ENCODE results near the gene TFDP1.

The TFDP1 gene

GRCh38 chr13:113597391-113598080, 13.0 kb downstream of the TFDP1 start:
- no peak for DNase-seq (ENCODE audit: low read depth)

- no peak for DNase-seq (ENCODE audit: low read depth)
These were observed 13.5 kb downstream of the TFDP1 start for GRCh38 chr13:113598081-113598410.

- no peak for DNase-seq (ENCODE audit: low read depth)
These were observed 13.9 kb downstream of the TFDP1 start for GRCh38 chr13:113598481-113598880.

- no peak for DNase-seq (ENCODE audit: low read depth)
These were observed 14.8 kb downstream of the TFDP1 start for GRCh38 chr13:113599391-113599790.

GRCh38 chr13:113601166-113602070, 16.9 kb downstream of the TFDP1 start:
- no peak for DNase-seq (ENCODE audit: low read depth)

- DNase-seq (ENCODE audit: low read depth), result no peak
These were observed 17.9 kb downstream of the TFDP1 start for GRCh38 chr13:113602291-113602988.

- DNase-seq (ENCODE audit: low read depth), result no peak
These were observed 18.7 kb downstream of the TFDP1 start for GRCh38 chr13:113603116-113603710.

GRCh38 chr13:113604186-113604585, 19.6 kb downstream of the TFDP1 start:
- DNase-seq (ENCODE audit: low read depth), result no peak

- DNase-seq (ENCODE audit: low read depth), result no peak
These were observed 20.9 kb downstream of the TFDP1 start for GRCh38 chr13:113605461-113605860.

- no peak for DNase-seq (ENCODE audit: low read depth)
These were observed 21.4 kb downstream of the TFDP1 start for GRCh38 chr13:113605866-113606438.

GRCh38 chr13:113607056-113607888, 22.7 kb downstream of the TFDP1 start:
- no peak for DNase-seq (ENCODE audit: low read depth)

GRCh38 chr13:113607889-113608635, 23.5 kb downstream of the TFDP1 start:
- DNase-seq (ENCODE audit: low read depth), result no peak

GRCh38 chr13:113608967-113609533, 24.5 kb downstream of the TFDP1 start:
- no peak for DNase-seq (ENCODE audit: low read depth)

GRCh38 chr13:113609616-113610015, 25.1 kb downstream of the TFDP1 start:
- no peak for DNase-seq (ENCODE audit: low read depth)

GRCh38 chr13:113610266-113610665, 25.7 kb downstream of the TFDP1 start:
- DNase-seq (ENCODE audit: low read depth), result no peak

- no peak for DNase-seq (ENCODE audit: low read depth)
These were observed 27.4 kb downstream of the TFDP1 start for GRCh38 chr13:113611996-113612395.

GRCh38 chr13:113612607-113613006, 28.1 kb downstream of the TFDP1 start:
- DNase-seq (ENCODE audit: low read depth), result no peak

- DNase-seq (ENCODE audit: low read depth), result no peak
These were observed 29.3 kb downstream of the TFDP1 start for GRCh38 chr13:113613789-113614379.

- DNase-seq (ENCODE audit: low read depth), result no peak
These were observed 31.8 kb downstream of the TFDP1 start for GRCh38 chr13:113616281-113616906.
